KMS-11 (cell line): ENCODE results near the gene BMP7.

Source experiments
- H2AFZ ChIP-seq: fragments of 200-600 bp; sonication (generic); 2 replicates; pipeline ENCODE4 v1.6.1; 2016; ENCODE audit warnings: antibody characterized with exemption, mixed run types, low read depth
- H3K27ac ChIP-seq: fragments of 200-600 bp; sonication (generic); 2 replicates; pipeline ENCODE4 v1.6.1; 2016; ENCODE audit warnings: mild to moderate bottlenecking, mixed run types
- H3K27me3 ChIP-seq: fragments of 200-600 bp; sonication (generic); 2 replicates; pipeline ENCODE4 v1.6.1; 2017; ENCODE audit warnings: mild to moderate bottlenecking, low read depth, mixed run types, moderate library complexity; ENCODE audit not compliant: insufficient read depth
- H3K36me3 ChIP-seq: fragments of 200-600 bp; sonication (generic); 2 replicates; pipeline ENCODE4 v1.6.1; 2017; ENCODE audit warnings: mild to moderate bottlenecking, mixed run types; ENCODE audit not compliant: insufficient read depth
- H3K4me1 ChIP-seq: fragments of 200-600 bp; sonication (generic); 2 replicates; pipeline ENCODE4 v1.6.1; 2016; ENCODE audit warnings: mild to moderate bottlenecking, low read depth, mixed run types; ENCODE audit not compliant: poor library complexity, severe bottlenecking
- H3K4me2 ChIP-seq: fragments of 200-600 bp; sonication (generic); 2 replicates; pipeline ENCODE4 v1.7.0; 2016; ENCODE audit warnings: mild to moderate bottlenecking, mixed run types
- H3K4me3 ChIP-seq: fragments of 200-600 bp; sonication (generic); IDR thresholded peaks from 2 replicates; pipeline ENCODE4 v1.6.1; 2017; ENCODE audit warnings: low read depth, low read length, mixed read lengths; ENCODE audit not compliant: insufficient read depth
- H3K79me2 ChIP-seq: fragments of 200-600 bp; sonication (generic); 2 replicates; pipeline ENCODE4 v1.6.1; 2016; ENCODE audit warnings: low read depth, mixed run types; ENCODE audit not compliant: insufficient read depth
- H3K9ac ChIP-seq: fragments of 200-600 bp; sonication (generic); 2 replicates; pipeline ENCODE4 v1.6.1; 2016; ENCODE audit warnings: mild to moderate bottlenecking, mixed run types
- H4K20me1 ChIP-seq: fragments of 200-600 bp; sonication (generic); 2 replicates; pipeline ENCODE4 v1.6.1; 2016; ENCODE audit warnings: mild to moderate bottlenecking, mixed run types; ENCODE audit not compliant: insufficient read depth
- CTCF ChIP-seq: fragments of 200-600 bp; sonication (generic); conservative IDR thresholded peaks from 2 replicates; pipeline ENCODE4 v1.6.1; 2017; ENCODE audit warnings: low read depth, mild to moderate bottlenecking, antibody characterized with exemption, low read length, moderate library complexity, mixed read lengths

The BMP7 gene

DNA sequence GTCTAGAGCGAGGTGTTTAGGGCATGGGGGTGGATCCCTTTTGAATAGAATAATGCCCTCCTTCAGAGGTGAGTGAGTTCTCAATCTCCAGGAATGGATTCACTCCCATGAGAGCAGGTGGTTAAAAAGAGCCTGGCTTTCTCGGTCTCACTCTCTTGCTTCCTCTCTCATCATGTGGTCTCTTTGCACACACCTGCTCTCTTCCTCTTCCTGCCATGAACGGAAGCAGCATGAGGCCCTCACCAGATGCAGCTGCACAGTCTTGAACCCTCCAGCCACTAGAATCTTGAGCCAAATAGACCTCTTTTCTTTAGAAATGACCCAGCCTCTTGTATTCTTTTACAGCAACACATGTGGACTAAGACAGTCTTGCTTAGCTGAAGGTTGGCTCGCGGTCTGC is 119.3 kb downstream of the BMP7 start:
- Histone ChIP-seq H3K36me3 (no peaks in the 10 kb centered on the region), H3K27me3 (no peaks in the 10 kb centered on the region; the same call in 1 of the 2 replicates), H2AFZ (no peak overlapping the region), H3K4me3 (no peak overlapping the region), H3K9ac (no peak overlapping the region), H3K79me2 (no peaks in the 10 kb centered on the region), H4K20me1 (no peaks in the 10 kb centered on the region), H3K27ac (no peak overlapping the region), H3K4me1 (peaks cover under 1% of the 10 kb centered on the region), H3K4me2 (no peak overlapping the region)
- TF ChIP-seq CTCF, result no peak

GRCh38 chr20:57146155-57146554 is 120.3 kb downstream of the BMP7 start:
- Histone ChIP-seq H3K9ac (no peak overlapping the region), H3K27me3 (no peaks in the 10 kb centered on the region; the same call in 1 of the 2 replicates), H3K4me1 (peaks cover 4% of the 10 kb centered on the region), H3K4me2 (no peak overlapping the region), H3K79me2 (no peaks in the 10 kb centered on the region), H3K4me3 (no peak overlapping the region), H2AFZ (no peak overlapping the region), H3K27ac (no peak overlapping the region), H3K36me3 (no peaks in the 10 kb centered on the region), H4K20me1 (no peaks in the 10 kb centered on the region)
- TF ChIP-seq CTCF, result no peak

GRCh38 chr20:57145089-57145631 is 121.3 kb downstream of the BMP7 start:
- Histone ChIP-seq H3K27me3 (no peaks in the 10 kb centered on the region; the same call in 1 of the 2 replicates), H3K4me2 (no peak overlapping the region), H3K27ac (no peak overlapping the region), H4K20me1 (no peaks in the 10 kb centered on the region), H3K4me3 (no peak overlapping the region), H3K36me3 (no peaks in the 10 kb centered on the region), H3K9ac (no peak overlapping the region), H3K79me2 (no peaks in the 10 kb centered on the region), H2AFZ (no peak overlapping the region), H3K4me1 (peaks cover 4% of the 10 kb centered on the region)
- no peak for TF ChIP-seq CTCF

GRCh38 chr20:57143173-57143572 is 123.3 kb downstream of the BMP7 start:
- Histone ChIP-seq H4K20me1 (no peaks in the 10 kb centered on the region), H3K27me3 (no peaks in the 10 kb centered on the region; the same call in 1 of the 2 replicates), H3K4me1 (peaks cover 4% of the 10 kb centered on the region), H2AFZ (no peak overlapping the region), H3K4me3 (no peak overlapping the region), H3K9ac (no peak overlapping the region), H3K27ac (no peak overlapping the region), H3K79me2 (no peaks in the 10 kb centered on the region), H3K4me2 (no peak overlapping the region), H3K36me3 (no peaks in the 10 kb centered on the region)
- TF ChIP-seq CTCF, result no peak
